ENCODE measurements around the gene KIF1A. TPM values are rescaled to one million over a fixed set of nuclear protein-coding genes. Genes with fewer than 3 reads are reported as not detected.

KIF1A gene
- total and polyA plus RNA-seq, 2 donors (not counting 3 experiments of a cell fraction or from before 2014, with no cell fraction given) = 0.11 to 0.64 TPM

DNA sequence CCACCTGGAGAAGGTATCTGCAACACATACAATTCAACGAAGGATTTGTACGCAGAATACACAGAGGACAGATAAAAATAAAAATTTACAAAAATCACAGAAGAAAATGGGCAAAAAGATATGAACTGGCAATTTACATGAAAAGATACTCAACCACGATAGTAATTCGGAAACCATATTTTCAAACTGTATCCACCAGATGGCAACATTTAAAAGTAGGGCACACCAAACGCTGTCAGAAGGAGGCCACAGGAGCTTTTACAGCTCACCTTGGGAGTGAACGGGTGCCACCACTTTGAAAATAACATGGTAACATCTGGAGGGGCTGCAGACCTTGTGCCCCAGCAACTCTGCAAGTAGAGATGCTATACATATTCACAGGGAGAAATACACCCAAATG is 9.8 kb downstream of the KIF1A start:
- ChIA-PET CTCF (interaction anchor here (1.0 to 1.7 kb wide), 4 partner anchors 10 to 30 kb away, joined by 3 to 9 read pairs (median 3); no protein-coding TSS in a partner anchor), POLR2A (no interaction called here)
- Histone ChIP-seq H3K9ac (replicated peaks; ENCODE audit: extremely low read depth, insufficient read depth, low read length) (no peak overlapping the region), H3K4me3 (replicated peaks in 1 of 3; ENCODE audit: insufficient read depth in 1 of 3, low read depth in 1 of 3, low read length in 3 of 3) (no peak overlapping the region), H3K4me2 (ENCODE audit: insufficient read depth, low read length) (no peak overlapping the region), H3K9me1 (replicated peaks; ENCODE audit: control insufficient read depth, extremely low read depth, insufficient read depth, low read length) (no peaks in the 10 kb centered on the region), H3K4me1 (ENCODE audit: control insufficient read depth, extremely low read depth, insufficient read depth, low read length) (no peaks in the 10 kb centered on the region), H3K27ac (ENCODE audit: insufficient read depth, low read depth, low read length) (no peak overlapping the region), H2AFZ (ENCODE audit: low read depth, low read length) (no peak overlapping the region), H3K79me2 (ENCODE audit: control insufficient read depth, insufficient read depth, low read length) (no peaks in the 10 kb centered on the region), H3K36me3 (ENCODE audit: control insufficient read depth in 2 of 2, extremely low read depth in 1 of 2, insufficient read depth in 2 of 2, low read length in 2 of 2) (no peaks in the 10 kb centered on the region), H4K20me1 (replicated peaks; ENCODE audit: control insufficient read depth, extremely low read depth, insufficient read depth, low read length) (no peaks in the 10 kb centered on the region), H3K27me3 (ENCODE audit: control insufficient read depth in 2 of 2, insufficient read depth in 2 of 2, low read length in 2 of 2) (peaks cover 0 to 2% of the 10 kb centered on the region in 2 experiments), H3K9me3 (replicated peaks; ENCODE audit: control insufficient read depth, insufficient read depth, low read length) (no peaks in the 10 kb centered on the region)
- intact Hi-C loops (cut with micrococcal nuclease) (no loop called here), dilution Hi-C loops (cut with MboI; ENCODE audit: extremely low pct_ligation_motif_present, low sequenced_read_pairs) (no loop called here)
- TF ChIP-seq MYC (IDR thresholded peaks at IDR 0.05; ENCODE audit: low read depth, low read length) (no peak), GATA2 (IDR thresholded peaks at IDR 0.05; ENCODE audit: insufficient read depth, insufficient read length, low read depth, low read length) (no peak), POLR2AphosphoS5 (IDR thresholded peaks at IDR 0.05; ENCODE audit: insufficient read depth, low read depth, low read length) (no peak), JUN (IDR thresholded peaks at IDR 0.05; ENCODE audit: borderline replicate concordance, insufficient read depth, insufficient read length, low read depth) (no peak), POLR2A (IDR thresholded peaks at IDR 0.05; ENCODE audit: low read depth, low read length) (no peak), EZH2 (IDR thresholded peaks at IDR 0.05; ENCODE audit: borderline replicate concordance, low read depth, low read length, severe bottlenecking) (no peak), FOS (IDR thresholded peaks at IDR 0.05; ENCODE audit: borderline replicate concordance, insufficient read depth, low read length) (no peak)
- TF ChIP-seq, protein P1, sequence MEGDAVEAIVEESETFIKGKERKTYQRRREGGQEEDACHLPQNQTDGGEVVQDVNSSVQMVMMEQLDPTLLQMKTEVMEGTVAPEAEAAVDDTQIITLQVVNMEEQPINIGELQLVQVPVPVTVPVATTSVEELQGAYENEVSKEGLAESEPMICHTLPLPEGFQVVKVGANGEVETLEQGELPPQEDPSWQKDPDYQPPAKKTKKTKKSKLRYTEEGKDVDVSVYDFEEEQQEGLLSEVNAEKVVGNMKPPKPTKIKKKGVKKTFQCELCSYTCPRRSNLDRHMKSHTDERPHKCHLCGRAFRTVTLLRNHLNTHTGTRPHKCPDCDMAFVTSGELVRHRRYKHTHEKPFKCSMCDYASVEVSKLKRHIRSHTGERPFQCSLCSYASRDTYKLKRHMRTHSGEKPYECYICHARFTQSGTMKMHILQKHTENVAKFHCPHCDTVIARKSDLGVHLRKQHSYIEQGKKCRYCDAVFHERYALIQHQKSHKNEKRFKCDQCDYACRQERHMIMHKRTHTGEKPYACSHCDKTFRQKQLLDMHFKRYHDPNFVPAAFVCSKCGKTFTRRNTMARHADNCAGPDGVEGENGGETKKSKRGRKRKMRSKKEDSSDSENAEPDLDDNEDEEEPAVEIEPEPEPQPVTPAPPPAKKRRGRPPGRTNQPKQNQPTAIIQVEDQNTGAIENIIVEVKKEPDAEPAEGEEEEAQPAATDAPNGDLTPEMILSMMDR (IDR thresholded peaks at IDR 0.05; ENCODE audit: extremely low read depth in 1 of 2, insufficient read depth in 1 of 2, low read depth in 1 of 2, low read length in 2 of 2) = no peak
- TF ChIP-seq, protein P2, sequence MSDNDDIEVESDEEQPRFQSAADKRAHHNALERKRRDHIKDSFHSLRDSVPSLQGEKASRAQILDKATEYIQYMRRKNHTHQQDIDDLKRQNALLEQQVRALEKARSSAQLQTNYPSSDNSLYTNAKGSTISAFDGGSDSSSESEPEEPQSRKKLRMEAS (IDR thresholded peaks at IDR 0.05; ENCODE audit: insufficient read depth, insufficient read length) = no peak
- FAIRE-seq (no peak), DNase-seq (ENCODE audit: low read depth, low spot score) (no peak)
- no TSS peak for BruUV-seq (replicated peaks)

Measured in endothelial cell of umbilical vein (primary cell).